ENCODE data around the gene PGR.

DNA sequence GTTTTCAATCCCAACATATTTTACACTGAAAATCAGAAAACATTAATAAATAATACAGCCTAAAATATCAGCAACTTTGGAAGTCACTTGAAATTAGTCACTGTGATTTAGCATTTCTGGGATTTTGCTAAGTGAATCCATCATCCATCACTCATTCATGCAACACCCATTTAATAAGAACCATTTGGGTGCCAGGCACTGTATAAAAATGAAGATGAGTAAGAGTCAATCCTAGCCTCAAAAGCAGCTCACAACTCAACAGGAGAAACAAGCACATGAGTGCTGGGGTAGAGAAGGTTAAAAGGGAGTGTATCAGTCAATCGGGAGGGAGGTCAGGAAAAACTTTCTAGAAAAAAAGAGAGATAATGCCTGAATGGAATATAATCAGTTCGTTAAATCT, 77.9 kb downstream of the PGR start:
- TF ChIP-seq, protein P1, sequence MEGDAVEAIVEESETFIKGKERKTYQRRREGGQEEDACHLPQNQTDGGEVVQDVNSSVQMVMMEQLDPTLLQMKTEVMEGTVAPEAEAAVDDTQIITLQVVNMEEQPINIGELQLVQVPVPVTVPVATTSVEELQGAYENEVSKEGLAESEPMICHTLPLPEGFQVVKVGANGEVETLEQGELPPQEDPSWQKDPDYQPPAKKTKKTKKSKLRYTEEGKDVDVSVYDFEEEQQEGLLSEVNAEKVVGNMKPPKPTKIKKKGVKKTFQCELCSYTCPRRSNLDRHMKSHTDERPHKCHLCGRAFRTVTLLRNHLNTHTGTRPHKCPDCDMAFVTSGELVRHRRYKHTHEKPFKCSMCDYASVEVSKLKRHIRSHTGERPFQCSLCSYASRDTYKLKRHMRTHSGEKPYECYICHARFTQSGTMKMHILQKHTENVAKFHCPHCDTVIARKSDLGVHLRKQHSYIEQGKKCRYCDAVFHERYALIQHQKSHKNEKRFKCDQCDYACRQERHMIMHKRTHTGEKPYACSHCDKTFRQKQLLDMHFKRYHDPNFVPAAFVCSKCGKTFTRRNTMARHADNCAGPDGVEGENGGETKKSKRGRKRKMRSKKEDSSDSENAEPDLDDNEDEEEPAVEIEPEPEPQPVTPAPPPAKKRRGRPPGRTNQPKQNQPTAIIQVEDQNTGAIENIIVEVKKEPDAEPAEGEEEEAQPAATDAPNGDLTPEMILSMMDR (IDR thresholded peaks at IDR 0.05 in 8 of 11, conservative IDR thresholded peaks at IDR 0.05 in 3 of 11): no peak
- TF ChIP-seq POLR2AphosphoS5 (IDR thresholded peaks at IDR 0.05) (no peak), POLR2A (IDR thresholded peaks at IDR 0.05) (no peak)

Data from spleen (tissue), 7 donors.